Keratinocyte (primary cell): ENCODE results near the gene FYB1. TPM values are rescaled to one million over a fixed set of nuclear protein-coding genes. Genes with fewer than 3 reads are reported as not detected.

Experiments
- DNase-seq: peaks from one replicate; pipeline ENCODE4 v3.0.0-alpha.2; 2011; ENCODE audit warnings: low read depth, missing footprints, low spot score
- FAIRE-seq: peaks from 2 replicates; lab custom pipeline; 2011; peaks lifted over from hg19 to GRCh38; lab: Jason Lieb, UNC
- H2AFZ ChIP-seq: 2 replicates; pipeline ENCODE4 v1.6.0; 2012; ENCODE audit warnings: low read length, control low read depth, inconsistent platforms; ENCODE audit not compliant: control insufficient read depth
- H3K27ac ChIP-seq: 2 replicates; pipeline ENCODE4 v1.5.1; 2011; ENCODE audit warnings: low read length; ENCODE audit not compliant: control insufficient read depth, insufficient read depth
- H3K27me3 ChIP-seq: 3 replicates; pipeline ENCODE4 v1.6.0; 2011; ENCODE audit warnings: low read length; ENCODE audit not compliant: control insufficient read depth, insufficient read depth; ENCODE audit errors: extremely low read depth
- H3K36me3 ChIP-seq, 2 experiments: 2 replicates in 1 of 2; 3 replicates in 1 of 2; pipeline ENCODE4 v1.5.1; 2011; ENCODE audit warnings: low read length in 2 of 2, mild to moderate bottlenecking in 1 of 2; ENCODE audit not compliant: control insufficient read depth in 2 of 2, insufficient read depth in 2 of 2; ENCODE audit errors: extremely low read depth in 1 of 2
- H3K4me1 ChIP-seq: 3 replicates; pipeline ENCODE4 v1.5.1; 2011; ENCODE audit warnings: low read length; ENCODE audit not compliant: control insufficient read depth, insufficient read depth; ENCODE audit errors: extremely low read depth
- H3K4me2 ChIP-seq: 3 replicates; pipeline ENCODE4 v1.6.0; 2011; ENCODE audit warnings: low read depth, low read length; ENCODE audit not compliant: control insufficient read depth, insufficient read depth; ENCODE audit errors: extremely low read depth
- H3K4me3 ChIP-seq, 3 experiments: fragments of 200-600 bp in 1 of 3; sonication (generic) in 1 of 3; 2 replicates in 2 of 3; 3 replicates in 1 of 3; pipeline ENCODE4 v1.5.1; 2011 to 2016; ENCODE audit warnings: low read length in 3 of 3, mild to moderate bottlenecking in 3 of 3, control low read depth in 2 of 3, inconsistent platforms in 1 of 3, low read depth in 1 of 3, mixed read lengths in 1 of 3, mixed run types in 1 of 3, moderate library complexity in 1 of 3; ENCODE audit not compliant: control insufficient read depth in 2 of 3, insufficient read depth in 2 of 3; ENCODE audit errors: extremely low read depth in 1 of 3
- H3K79me2 ChIP-seq: 2 replicates; pipeline ENCODE4 v1.6.0; 2012; ENCODE audit warnings: low read length; ENCODE audit not compliant: control insufficient read depth, insufficient read depth
- H3K9ac ChIP-seq: 3 replicates; pipeline ENCODE4 v1.6.0; 2011; ENCODE audit warnings: low read length; ENCODE audit not compliant: control insufficient read depth, insufficient read depth; ENCODE audit errors: extremely low read depth
- H3K9me1 ChIP-seq: 3 replicates; pipeline ENCODE4 v1.6.0; 2011; ENCODE audit warnings: low read length; ENCODE audit not compliant: control insufficient read depth, insufficient read depth; ENCODE audit errors: extremely low read depth
- H3K9me3 ChIP-seq: 2 replicates; pipeline ENCODE4 v1.5.1; 2012; ENCODE audit warnings: low read depth, low read length; ENCODE audit not compliant: control insufficient read depth
- H4K20me1 ChIP-seq: 3 replicates; pipeline ENCODE4 v1.6.0; 2011; ENCODE audit warnings: low read length; ENCODE audit not compliant: control insufficient read depth, insufficient read depth; ENCODE audit errors: extremely low read depth
- EZH2 ChIP-seq: IDR thresholded peaks from one replicate; pipeline ENCODE4 v1.6.1; 2012; ENCODE audit warnings: inconsistent platforms, mild to moderate bottlenecking, low read length, moderate library complexity
- dilution Hi-C: fragments of 300-500 bp; cut with MboI; formaldehyde crosslinking; loops from one replicate; pipeline ENCODE4 v1.7.0; 2020; ENCODE audit warnings: low sequenced_read_pairs; ENCODE audit not compliant: extremely low pct_ligation_motif_present
- polyA plus RNA-seq, 5 experiments: library from polyadenylated mRNA; depleted of rRNA in 3 of 5; stranded (reverse) in 3 of 5; stranded (forward) in 1 of 5; unstranded in 1 of 5; fragments of >200 nt; gene quantifications; 1 replicate in 1 of 5; 2 replicates in 3 of 5; 3 replicates in 1 of 5; pipeline versions ENCODE4 v1.2.1 to v1.2.3, GENCODE V29; 2011 to 2012; ENCODE audit warnings: missing spikeins in 2 of 5, low read depth in 1 of 5, low replicate concordance in 1 of 5
- TF ChIP-seq, protein P1 (sequence below), 3 experiments: IDR thresholded peaks in 1 of 3; conservative IDR thresholded peaks in 1 of 3; optimal IDR thresholded peaks in 1 of 3; 2 replicates in 2 of 3; 3 replicates in 1 of 3; pipeline versions ENCODE3 to v1.5.1; 2011; ENCODE audit warnings: low read length in 3 of 3, mild to moderate bottlenecking in 3 of 3, moderate library complexity in 2 of 3, control low read depth in 1 of 3, inconsistent platforms in 1 of 3; ENCODE audit not compliant: insufficient read depth in 2 of 3; ENCODE audit errors: extremely low read depth in 1 of 3

FYB1 gene
- polyA plus RNA-seq, 1 donor (not counting 4 experiments of a cell fraction or from before 2014, with no cell fraction given), result 0.29 TPM

DNA sequence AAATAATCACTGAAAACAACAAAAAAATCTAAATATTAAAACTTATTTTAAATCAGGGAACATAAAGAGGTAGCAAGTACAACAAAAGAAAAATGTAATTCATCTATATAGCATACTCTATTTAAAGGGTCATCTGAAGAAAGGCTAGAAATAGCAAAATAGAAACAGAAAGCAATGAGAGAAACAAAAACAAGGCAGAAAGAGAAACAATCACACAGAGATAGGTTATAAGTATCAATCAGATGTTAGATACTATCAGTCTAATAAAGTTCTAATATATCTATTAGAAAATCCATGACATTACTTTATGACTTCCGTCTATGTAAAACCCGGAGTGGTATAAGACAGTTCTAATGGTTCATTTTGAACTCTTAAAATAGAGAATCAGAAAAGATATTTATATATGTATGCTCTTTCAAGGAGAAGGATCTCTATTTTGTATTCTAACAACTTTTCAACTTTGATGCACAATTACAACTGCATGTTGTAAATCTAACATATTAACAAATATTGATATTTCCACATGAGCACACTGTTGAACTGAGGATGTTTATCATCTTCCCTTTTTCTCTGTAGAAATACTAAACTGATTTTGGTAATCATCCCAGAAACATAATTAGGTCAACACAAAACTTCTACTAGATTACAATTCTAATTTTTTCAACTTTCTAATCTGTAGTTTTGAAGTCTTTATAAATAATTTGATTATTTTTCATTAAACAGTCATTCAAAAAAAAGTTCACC is 161.0 kb downstream of the FYB1 start:
- H3K9me3 ChIP-seq, result no peaks in the 10 kb centered on the region
- no peaks in the 10 kb centered on the region for H3K27me3 ChIP-seq
- DNase-seq (no peak), FAIRE-seq (peak; percentile 39)
- peaks cover 57% of the 10 kb centered on the region for H3K79me2 ChIP-seq
- dilution Hi-C loops, result no loop called here
- H4K20me1 ChIP-seq, result no peaks in the 10 kb centered on the region
- H3K4me1 ChIP-seq, result no peaks in the 10 kb centered on the region
- no peaks in the 10 kb centered on the region for H3K9me1 ChIP-seq
- H3K4me3 ChIP-seq, result peak overlapping the region in 1 of 3 experiments; percentile 39
- no peak overlapping the region for H3K27ac ChIP-seq
- peak overlapping the region; percentile 75 for H3K4me2 ChIP-seq
- H3K36me3 ChIP-seq, result peaks cover 0 to 2% of the 10 kb centered on the region in 2 experiments
- no peak overlapping the region for H2AFZ ChIP-seq
- TF ChIP-seq, protein P1, sequence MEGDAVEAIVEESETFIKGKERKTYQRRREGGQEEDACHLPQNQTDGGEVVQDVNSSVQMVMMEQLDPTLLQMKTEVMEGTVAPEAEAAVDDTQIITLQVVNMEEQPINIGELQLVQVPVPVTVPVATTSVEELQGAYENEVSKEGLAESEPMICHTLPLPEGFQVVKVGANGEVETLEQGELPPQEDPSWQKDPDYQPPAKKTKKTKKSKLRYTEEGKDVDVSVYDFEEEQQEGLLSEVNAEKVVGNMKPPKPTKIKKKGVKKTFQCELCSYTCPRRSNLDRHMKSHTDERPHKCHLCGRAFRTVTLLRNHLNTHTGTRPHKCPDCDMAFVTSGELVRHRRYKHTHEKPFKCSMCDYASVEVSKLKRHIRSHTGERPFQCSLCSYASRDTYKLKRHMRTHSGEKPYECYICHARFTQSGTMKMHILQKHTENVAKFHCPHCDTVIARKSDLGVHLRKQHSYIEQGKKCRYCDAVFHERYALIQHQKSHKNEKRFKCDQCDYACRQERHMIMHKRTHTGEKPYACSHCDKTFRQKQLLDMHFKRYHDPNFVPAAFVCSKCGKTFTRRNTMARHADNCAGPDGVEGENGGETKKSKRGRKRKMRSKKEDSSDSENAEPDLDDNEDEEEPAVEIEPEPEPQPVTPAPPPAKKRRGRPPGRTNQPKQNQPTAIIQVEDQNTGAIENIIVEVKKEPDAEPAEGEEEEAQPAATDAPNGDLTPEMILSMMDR (optimal IDR thresholded peaks at IDR 0.05 in 1 of 3, IDR thresholded peaks at IDR 0.05 in 1 of 3, conservative IDR thresholded peaks at IDR 0.05 in 1 of 3; ENCODE audit: extremely low read depth in 1 of 3, insufficient read depth in 2 of 3, low read length in 3 of 3), result no peak
- TF ChIP-seq EZH2, result no peak
- H3K9ac ChIP-seq, result peak overlapping the region; percentile 45

DNA sequence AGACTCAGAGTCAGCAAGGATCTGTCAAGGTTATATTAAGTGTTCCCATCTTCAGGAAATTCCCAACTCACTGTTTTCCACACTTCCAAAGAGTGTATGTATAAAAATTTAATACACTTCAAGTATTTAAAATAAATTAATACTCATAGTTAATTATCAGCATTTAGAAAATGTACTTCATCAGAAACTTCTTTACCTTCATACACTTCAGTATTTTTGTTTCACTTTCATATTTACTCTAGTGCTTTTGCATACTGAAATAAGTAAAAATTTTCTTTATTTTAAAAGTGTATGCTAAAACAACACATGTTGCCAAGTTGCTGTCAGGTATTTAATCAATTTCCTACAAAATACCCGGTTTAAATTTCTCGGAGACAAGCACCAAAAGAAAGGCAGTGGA is 161.6 kb downstream of the FYB1 start:
- Histone ChIP-seq H3K9me1 (no peaks in the 10 kb centered on the region), H3K4me1 (no peaks in the 10 kb centered on the region), H3K9me3 (no peaks in the 10 kb centered on the region), H3K4me2 (peak overlapping the region; percentile 75), H3K79me2 (peaks cover 52% of the 10 kb centered on the region), H3K4me3 (peak overlapping the region in 1 of 3 experiments; percentile 39), H3K27me3 (no peaks in the 10 kb centered on the region), H2AFZ (no peak overlapping the region), H3K36me3 (peaks cover 0 to 2% of the 10 kb centered on the region in 2 experiments), H3K9ac (peak overlapping the region; percentile 45), H4K20me1 (no peaks in the 10 kb centered on the region), H3K27ac (no peak overlapping the region)
- DNase-seq (no peak), FAIRE-seq (no peak)
- TF ChIP-seq, protein P1 (optimal IDR thresholded peaks at IDR 0.05 in 1 of 3, IDR thresholded peaks at IDR 0.05 in 1 of 3, conservative IDR thresholded peaks at IDR 0.05 in 1 of 3; ENCODE audit: extremely low read depth in 1 of 3, insufficient read depth in 2 of 3, low read length in 3 of 3), result no peak
- TF ChIP-seq EZH2, result no peak
- dilution Hi-C loops, result no loop called here
